Neural cell (in vitro differentiated cells): ENCODE results near the gene EYS. TPM values are rescaled to one million over a fixed set of nuclear protein-coding genes. Genes with fewer than 3 reads are reported as not detected.

Source experiments
- H2AFZ ChIP-seq: fragments of 200-600, 300-800 bp; sonication (generic), shearing (Covaris generic); 2 replicates; pipeline ENCODE4 v1.6.0; 2014; ENCODE audit warnings: low read depth, mild to moderate bottlenecking, antibody characterized with exemption, low read length, moderate library complexity
- H3F3A ChIP-seq: fragments of 200-600 bp; shearing (Covaris generic); 2 replicates; pipeline ENCODE4 v1.6.1; 2016; ENCODE audit warnings: mild to moderate bottlenecking, moderate library complexity, mixed read lengths, antibody characterized with exemption, low read length; ENCODE audit not compliant: insufficient read depth, poor library complexity, severe bottlenecking
- H3K27ac ChIP-seq: fragments of 200-600, 300-800 bp; sonication (generic), shearing (Covaris generic); 2 replicates; pipeline ENCODE4 v1.5.1; 2014; ENCODE audit warnings: mild to moderate bottlenecking, low read length, moderate library complexity
- H3K27me3 ChIP-seq: fragments of 300-800, 200-600 bp; sonication (generic), shearing (Covaris generic); 2 replicates; pipeline ENCODE4 v1.6.0; 2014; ENCODE audit warnings: mild to moderate bottlenecking, low read depth, low read length, moderate library complexity; ENCODE audit not compliant: insufficient read depth
- H3K36me3 ChIP-seq: fragments of 300-800, 200-600 bp; sonication (generic), shearing (Covaris generic); 2 replicates; pipeline ENCODE4 v1.5.1; 2014; ENCODE audit warnings: mild to moderate bottlenecking, antibody characterized with exemption, low read length, moderate library complexity; ENCODE audit not compliant: insufficient read depth
- H3K4me2 ChIP-seq: fragments of 300-800, 200-600 bp; sonication (generic), shearing (Covaris generic); 2 replicates; pipeline ENCODE4 v1.6.0; 2014; ENCODE audit warnings: mild to moderate bottlenecking, low read length
- H3K4me3 ChIP-seq: fragments of 300-800, 200-600 bp; sonication (generic), shearing (Covaris generic); 2 replicates; pipeline ENCODE4 v1.5.1; 2014; ENCODE audit warnings: mild to moderate bottlenecking, low read length, moderate library complexity
- H3K79me2 ChIP-seq: fragments of 200-600 bp; shearing (Covaris generic); replicated peaks from 2 replicates; pipeline ENCODE4 v1.6.0; 2014; ENCODE audit warnings: mild to moderate bottlenecking, low read length, moderate library complexity; ENCODE audit not compliant: insufficient read depth
- H3K9ac ChIP-seq: fragments of 300-800, 200-600 bp; sonication (generic), shearing (Covaris generic); 2 replicates; pipeline ENCODE4 v1.6.1; 2016; ENCODE audit warnings: mild to moderate bottlenecking, low read length, mixed read lengths
- H3K9me2 ChIP-seq: fragments of 200-600 bp; shearing (Covaris generic); 2 replicates; pipeline ENCODE4 v1.6.1; 2016; ENCODE audit warnings: mild to moderate bottlenecking, low read length, mixed read lengths; ENCODE audit not compliant: insufficient read depth
- H3K9me3 ChIP-seq: fragments of 200-600, 300-800 bp; sonication (generic), shearing (Covaris generic); 2 replicates; pipeline ENCODE4 v1.6.1; 2016; ENCODE audit warnings: mild to moderate bottlenecking, mixed run types, low read length, moderate library complexity, mixed read lengths
- H4K20me1 ChIP-seq: fragments of 200-600 bp; shearing (Covaris generic); 2 replicates; pipeline ENCODE4 v1.6.1; 2016; ENCODE audit warnings: mild to moderate bottlenecking, mixed run types; ENCODE audit not compliant: insufficient read depth
- CTCF ChIP-seq: fragments of 450-650 bp; IDR thresholded peaks from 2 replicates; pipeline ENCODE4 v1.5.1; 2014; ENCODE audit warnings: antibody characterized with exemption, mild to moderate bottlenecking, moderate library complexity; ENCODE audit not compliant: poor library complexity, severe bottlenecking
- EP300 ChIP-seq: fragments of 450-650 bp; conservative IDR thresholded peaks from 2 replicates; pipeline ENCODE4 v1.6.1; 2014; ENCODE audit warnings: antibody characterized with exemption, mild to moderate bottlenecking, moderate library complexity; ENCODE audit not compliant: poor library complexity, severe bottlenecking
- EZH2 ChIP-seq: fragments of 200-600, 300-800 bp; shearing (Covaris generic), sonication (generic); IDR thresholded peaks from 2 replicates; pipeline ENCODE4 v1.6.1; 2014; ENCODE audit warnings: antibody characterized with exemption, low read length, borderline replicate concordance, mild to moderate bottlenecking; ENCODE audit not compliant: insufficient read depth, poor library complexity, severe bottlenecking
- MXI1 ChIP-seq: fragments of 450-650 bp; conservative IDR thresholded peaks from 2 replicates; pipeline ENCODE4 v1.6.1; 2014; ENCODE audit warnings: antibody characterized with exemption, mild to moderate bottlenecking; ENCODE audit not compliant: poor library complexity, severe bottlenecking
- POLR2AphosphoS5 ChIP-seq: IDR thresholded peaks from 2 replicates; pipeline ENCODE4 v1.6.1; 2012
- RAD21 ChIP-seq: fragments of 450-650 bp; conservative IDR thresholded peaks from 2 replicates; pipeline ENCODE4 v1.6.1; 2014; ENCODE audit warnings: antibody characterized with exemption, mild to moderate bottlenecking, moderate library complexity
- REST ChIP-seq: IDR thresholded peaks from 2 replicates; pipeline ENCODE4 v1.6.1; 2012; ENCODE audit warnings: borderline replicate concordance
- SMC3 ChIP-seq: fragments of 450-650 bp; conservative IDR thresholded peaks from 2 replicates; pipeline ENCODE4 v1.6.1; 2014; ENCODE audit warnings: antibody characterized with exemption, mild to moderate bottlenecking, moderate library complexity; ENCODE audit not compliant: poor library complexity
- TAF1 ChIP-seq: IDR thresholded peaks from 2 replicates; pipeline ENCODE4 v1.6.1; 2012; ENCODE audit warnings: low read depth
- polyA plus RNA-seq: library from polyadenylated mRNA; depleted of rRNA; stranded (reverse); fragments of >200 nt; gene quantifications from 2 replicates; pipeline ENCODE4 v1.2.3, GENCODE V29; 2014

Gene EYS
- polyA plus RNA-seq, 1 donor from 2014 or later = 0.38 TPM

DNA sequence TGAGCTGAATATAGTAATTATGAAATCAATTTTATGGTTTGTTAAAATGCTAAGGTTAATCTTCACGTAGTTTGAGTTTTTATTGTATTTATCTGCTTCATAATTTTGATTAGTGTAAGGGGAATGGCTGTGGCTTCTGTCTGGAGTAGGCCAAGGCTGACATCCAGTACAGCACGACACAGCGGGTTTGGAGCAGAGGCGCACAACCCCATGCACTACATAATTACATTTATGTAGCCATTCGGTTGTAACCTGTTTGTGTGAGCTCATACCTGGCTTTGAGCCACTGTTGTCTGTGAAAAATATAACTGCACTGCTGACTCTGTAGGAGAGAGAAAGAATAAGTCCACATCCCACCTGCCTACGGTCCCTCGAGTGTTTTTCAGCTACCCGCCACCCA, 615.5 kb downstream of the EYS start:
- H3F3A ChIP-seq = no peaks in the 10 kb centered on the region
- H3K79me2 ChIP-seq = no peaks in the 10 kb centered on the region
- no peak overlapping the region for H3K9ac ChIP-seq
- H3K27me3 ChIP-seq = no peaks in the 10 kb centered on the region
- H2AFZ ChIP-seq = no peak overlapping the region
- H3K9me2 ChIP-seq = no peaks in the 10 kb centered on the region
- H3K4me2 ChIP-seq = no peak overlapping the region
- no peaks in the 10 kb centered on the region for H4K20me1 ChIP-seq
- no peaks in the 10 kb centered on the region for H3K9me3 ChIP-seq
- no peak overlapping the region for H3K27ac ChIP-seq
- TF ChIP-seq CTCF (no peak), POLR2AphosphoS5 (no peak), SMC3 (no peak), EP300 (no peak), RAD21 (no peak), REST (no peak), TAF1 (no peak), EZH2 (no peak), MXI1 (no peak)
- H3K36me3 ChIP-seq = no peaks in the 10 kb centered on the region
- H3K4me3 ChIP-seq = no peak overlapping the region

GRCh38 chr6:65088575-65088974, 618.5 kb downstream of the EYS start:
- H3K4me2 ChIP-seq = no peak overlapping the region
- H3K9me2 ChIP-seq = no peaks in the 10 kb centered on the region
- H4K20me1 ChIP-seq = no peaks in the 10 kb centered on the region
- TF ChIP-seq EZH2 = no peak
- no peak for TF ChIP-seq CTCF
- TF ChIP-seq POLR2AphosphoS5 = no peak
- TF ChIP-seq RAD21 = no peak
- no peak for TF ChIP-seq TAF1
- TF ChIP-seq MXI1 = no peak
- TF ChIP-seq EP300 = no peak
- TF ChIP-seq SMC3 = no peak
- no peak for TF ChIP-seq REST
- no peaks in the 10 kb centered on the region for H3K27me3 ChIP-seq
- no peak overlapping the region for H3K4me3 ChIP-seq
- H3K9ac ChIP-seq = no peak overlapping the region
- no peaks in the 10 kb centered on the region for H3K9me3 ChIP-seq
- no peaks in the 10 kb centered on the region for H3F3A ChIP-seq
- H3K27ac ChIP-seq = no peak overlapping the region
- no peaks in the 10 kb centered on the region for H3K36me3 ChIP-seq
- no peaks in the 10 kb centered on the region for H3K79me2 ChIP-seq
- H2AFZ ChIP-seq = no peak overlapping the region
